ENCODE data around the gene ATPAF1. TPM values are rescaled to one million over a fixed set of nuclear protein-coding genes. Genes with fewer than 3 reads are reported as not detected.
"Not testable (repeated sequence)": the region's sequence is repeated elsewhere in the genome, so short reads cannot be mapped to it uniquely, and the experiment has no call there.

Gene ATPAF1
- total RNA-seq, 4 donors from 2014 or later: 20.6 to 91.5 (median 71.4) TPM

DNA sequence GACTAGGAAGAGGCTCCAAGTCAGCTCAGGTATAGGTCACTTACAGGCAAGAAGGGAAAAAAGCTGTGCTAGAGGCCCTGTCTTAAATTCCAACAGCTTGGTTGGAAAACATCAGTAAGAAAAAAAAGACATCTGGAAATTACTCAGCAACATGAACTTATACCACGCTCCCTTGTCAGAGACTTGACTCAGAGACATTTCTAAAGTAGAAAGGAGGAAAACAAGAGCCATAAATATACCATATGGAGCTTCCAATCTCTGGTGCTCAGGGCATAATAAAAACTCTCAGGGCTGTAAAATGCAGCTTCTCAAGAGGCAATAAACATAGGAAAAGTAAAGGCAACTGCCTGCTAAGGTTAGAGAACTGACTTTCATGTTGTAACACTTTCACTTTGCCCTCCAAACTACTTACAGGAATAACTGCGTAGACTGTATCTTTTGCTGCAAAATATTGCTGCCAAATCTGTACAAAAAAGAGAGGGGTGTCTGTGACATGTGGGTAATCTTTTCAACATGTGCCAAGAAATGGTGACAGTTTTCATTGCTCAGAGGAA, 14.7 kb downstream of the ATPAF1 start:
- H3K9me3 ChIP-seq: peaks cover 0 to 2% of the 10 kb centered on the region in 2 donors
- WGBS, 2 donors (ENCODE audit: low coverage in 1 of 2): 36 to 48% methylated on average over 2 of the region's 2 CpGs
- no peaks in the 10 kb centered on the region for H3K27me3 ChIP-seq
- intact Hi-C loops (cut with DNase I; ENCODE audit: low total_unique reads): no loop called here
- DNase-seq: no peak
- in situ Hi-C loops (cut with MboI; ENCODE audit: low pct_ligation_motif_present in 1 of 4, low pct_unique_long_range_greater_than_20kb in 1 of 4, low sequenced_read_pairs in 3 of 4): no loop called here
- H3K4me3 ChIP-seq: peak overlapping the region in 3 of 4 donors; percentile 16 to 34 (median 18)
- H3K27ac ChIP-seq: peak overlapping the region; percentile 72 to 86 (median 78)
- peaks cover 0 to 23% (median 14%) of the 10 kb centered on the region in 4 donors for H3K4me1 ChIP-seq
- H3K36me3 ChIP-seq: peaks cover 0 to 47% (median 15%) of the 10 kb centered on the region in 4 donors
- TF ChIP-seq EP300 (IDR thresholded peaks at IDR 0.05; ENCODE audit: low read depth) (no peak), POLR2AphosphoS5 (IDR thresholded peaks at IDR 0.05) (peak in 2 of 3 donors; percentile 29 to 37)

GRCh38 chr1:46652321-46653100, 15.7 kb downstream of the ATPAF1 start:
- DNase-seq: no peak
- peaks cover 0 to 23% (median 14%) of the 10 kb centered on the region in 4 donors for H3K4me1 ChIP-seq
- in situ Hi-C loops (cut with MboI; ENCODE audit: low pct_ligation_motif_present in 1 of 4, low pct_unique_long_range_greater_than_20kb in 1 of 4, low sequenced_read_pairs in 3 of 4): no loop called here
- H3K27me3 ChIP-seq: no peaks in the 10 kb centered on the region
- WGBS, 2 donors (ENCODE audit: low coverage in 1 of 2): 53 to 55% methylated on average over 4 to 6 of the region's 6 CpGs
- peak overlapping the region; percentile 72 to 86 (median 78) for H3K27ac ChIP-seq
- intact Hi-C loops (cut with DNase I; ENCODE audit: low total_unique reads): no loop called here
- no peak overlapping the region for H3K4me3 ChIP-seq
- peaks cover 0 to 2% of the 10 kb centered on the region in 2 donors for H3K9me3 ChIP-seq
- H3K36me3 ChIP-seq: peaks cover 0 to 49% (median 15%) of the 10 kb centered on the region in 4 donors
- TF ChIP-seq POLR2AphosphoS5 (IDR thresholded peaks at IDR 0.05) (no peak), EP300 (IDR thresholded peaks at IDR 0.05; ENCODE audit: low read depth) (no peak), POLR2A (IDR thresholded peaks at IDR 0.05) (no peak), CTCF (IDR thresholded peaks at IDR 0.05) (no peak)

DNA sequence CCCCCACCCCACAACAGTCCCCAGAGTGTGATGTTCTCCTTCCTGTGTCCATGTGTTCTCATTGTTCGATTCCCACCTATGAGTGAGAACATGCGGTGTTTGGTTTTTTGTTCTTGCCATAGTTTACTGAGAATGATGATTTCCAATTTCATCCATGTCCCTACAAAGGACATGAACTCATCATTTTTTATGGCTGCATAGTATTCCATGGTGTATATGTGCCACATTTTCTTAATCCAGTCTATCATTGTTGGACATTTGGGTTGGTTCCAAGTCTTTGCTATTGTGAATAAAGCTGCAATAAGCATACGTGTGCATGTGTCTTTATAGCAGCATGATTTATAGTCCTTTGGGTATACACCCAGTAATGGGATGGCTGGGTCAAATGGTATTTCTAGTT, 17.0 kb downstream of the ATPAF1 start:
- H3K27me3 ChIP-seq; intact Hi-C loops (cut with DNase I; ENCODE audit: low total_unique reads); H3K9me3 ChIP-seq; in situ Hi-C loops (cut with MboI; ENCODE audit: low pct_ligation_motif_present in 1 of 4, low pct_unique_long_range_greater_than_20kb in 1 of 4, low sequenced_read_pairs in 3 of 4); H3K4me3 ChIP-seq; H3K27ac ChIP-seq; DNase-seq: not testable (repeated sequence)
- 87% methylated on average over 3 of the region's 3 CpGs; no CpG with 5 or more reads in 1 of the 2 donors for WGBS, 2 donors (ENCODE audit: low coverage in 1 of 2)
- H3K4me1 ChIP-seq: peaks cover 0 to 21% (median 14%) of the 10 kb centered on the region in 4 donors
- peaks cover 0 to 41% (median 8%) of the 10 kb centered on the region in 4 donors for H3K36me3 ChIP-seq

DNA sequence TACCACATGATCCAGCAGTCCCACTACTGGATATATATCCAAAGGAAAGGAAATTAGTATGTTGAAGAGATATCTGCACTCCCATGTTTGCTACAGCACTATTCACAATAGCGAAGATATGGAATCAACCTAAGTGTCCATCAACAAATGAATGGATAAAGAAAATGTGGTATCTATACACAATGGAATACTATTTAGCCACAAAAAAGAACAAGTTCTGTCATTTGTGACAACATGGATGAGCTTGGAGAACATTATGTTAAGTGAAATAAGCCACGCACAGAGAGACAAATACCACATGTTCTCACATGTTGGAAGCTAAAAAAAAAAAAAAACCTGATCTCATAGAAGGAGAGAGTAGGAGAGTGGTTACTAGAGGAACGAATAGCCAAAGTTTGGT, 17.7 kb downstream of the ATPAF1 start:
- intact Hi-C loops (cut with DNase I; ENCODE audit: low total_unique reads) (no loop called here), in situ Hi-C loops (cut with MboI; ENCODE audit: low pct_ligation_motif_present in 1 of 4, low pct_unique_long_range_greater_than_20kb in 1 of 4, low sequenced_read_pairs in 3 of 4) (no loop called here)
- Histone ChIP-seq H3K4me1 (peaks cover 0 to 21% (median 14%) of the 10 kb centered on the region in 4 donors), H3K27me3 (no peaks in the 10 kb centered on the region), H3K4me3 (no peak overlapping the region), H3K9me3 (peaks cover 0 to 2% of the 10 kb centered on the region in 2 donors), H3K36me3 (peaks cover 0 to 36% (median 6%) of the 10 kb centered on the region in 4 donors), H3K27ac (no peak overlapping the region)
- TF ChIP-seq POLR2AphosphoS5 (IDR thresholded peaks at IDR 0.05): no peak
- TF ChIP-seq POLR2A (IDR thresholded peaks at IDR 0.05): no peak
- no peak for TF ChIP-seq EP300 (IDR thresholded peaks at IDR 0.05; ENCODE audit: low read depth)
- TF ChIP-seq CTCF (IDR thresholded peaks at IDR 0.05): no peak
- 95 to 96% methylated on average over 3 of the region's 3 CpGs for WGBS, 2 donors (ENCODE audit: low coverage in 1 of 2)
- DNase-seq: no peak

GRCh38 chr1:46649764-46650163, 18.4 kb downstream of the ATPAF1 start:
- peaks cover 0 to 21% (median 14%) of the 10 kb centered on the region in 4 donors for H3K4me1 ChIP-seq
- H3K9me3 ChIP-seq: peaks cover 0 to 2% of the 10 kb centered on the region in 2 donors
- no peak for DNase-seq
- H3K27me3 ChIP-seq: no peaks in the 10 kb centered on the region
- WGBS, 2 donors (ENCODE audit: low coverage in 1 of 2): 97 to 100% methylated on average over 2 of the region's 2 CpGs
- TF ChIP-seq EP300 (IDR thresholded peaks at IDR 0.05; ENCODE audit: low read depth) (no peak), POLR2A (IDR thresholded peaks at IDR 0.05) (no peak), CTCF (IDR thresholded peaks at IDR 0.05) (no peak), POLR2AphosphoS5 (IDR thresholded peaks at IDR 0.05) (no peak)
- in situ Hi-C loops (cut with MboI; ENCODE audit: low pct_ligation_motif_present in 1 of 4, low pct_unique_long_range_greater_than_20kb in 1 of 4, low sequenced_read_pairs in 3 of 4) (no loop called here), intact Hi-C loops (cut with DNase I; ENCODE audit: low total_unique reads) (no loop called here)
- H3K27ac ChIP-seq: no peak overlapping the region
- H3K4me3 ChIP-seq: no peak overlapping the region
- peaks cover 0 to 29% (median 6%) of the 10 kb centered on the region in 4 donors for H3K36me3 ChIP-seq

Data from transverse colon (tissue), 4 donors.